NT2/D1 (cell line): ENCODE measurements around the gene FSHB.
"Not testable (repeated sequence)": the region's sequence is repeated elsewhere in the genome, so short reads cannot be mapped to it uniquely, and the experiment has no call there.

ENCODE experiments used
- DNase-seq: peaks from one replicate; pipeline ENCODE4 v3.0.0-alpha.2; 2011; ENCODE audit warnings: low read depth, low spot score
- H3K27me3 ChIP-seq: 2 replicates; pipeline ENCODE4 v1.6.0; 2011; ENCODE audit warnings: mild to moderate bottlenecking; ENCODE audit not compliant: insufficient read length, insufficient read depth
- H3K36me3 ChIP-seq: 2 replicates; pipeline ENCODE4 v1.6.1; 2011; ENCODE audit warnings: mild to moderate bottlenecking, low read length, mixed read lengths; ENCODE audit not compliant: insufficient read depth, insufficient read length
- H3K4me1 ChIP-seq: 2 replicates; pipeline ENCODE4 v1.5.1; 2011; ENCODE audit not compliant: insufficient read depth, insufficient read length
- H3K4me3 ChIP-seq: 2 replicates; pipeline ENCODE4 v1.5.1; 2011; ENCODE audit warnings: low read depth; ENCODE audit not compliant: insufficient read length
- H3K9ac ChIP-seq: 2 replicates; pipeline ENCODE4 v1.6.0; 2011; ENCODE audit warnings: low read depth; ENCODE audit not compliant: insufficient read length
- H3K9me3 ChIP-seq: 2 replicates; pipeline ENCODE4 v1.5.1; 2011; ENCODE audit warnings: mild to moderate bottlenecking, low read length; ENCODE audit not compliant: insufficient read depth
- SUZ12 ChIP-seq: IDR thresholded peaks from 2 replicates; pipeline ENCODE4 v1.6.1; 2011; ENCODE audit not compliant: insufficient read length, insufficient read depth; ENCODE audit errors: extremely low read depth
- YY1 ChIP-seq: IDR thresholded peaks from 2 replicates; pipeline ENCODE4 v1.6.1; 2011; ENCODE audit not compliant: insufficient read length, insufficient read depth
- ZNF274 ChIP-seq: IDR thresholded peaks from 2 replicates; pipeline ENCODE4 v1.6.1; 2011; ENCODE audit warnings: mild to moderate bottlenecking, low read depth, low read length

Gene FSHB

DNA sequence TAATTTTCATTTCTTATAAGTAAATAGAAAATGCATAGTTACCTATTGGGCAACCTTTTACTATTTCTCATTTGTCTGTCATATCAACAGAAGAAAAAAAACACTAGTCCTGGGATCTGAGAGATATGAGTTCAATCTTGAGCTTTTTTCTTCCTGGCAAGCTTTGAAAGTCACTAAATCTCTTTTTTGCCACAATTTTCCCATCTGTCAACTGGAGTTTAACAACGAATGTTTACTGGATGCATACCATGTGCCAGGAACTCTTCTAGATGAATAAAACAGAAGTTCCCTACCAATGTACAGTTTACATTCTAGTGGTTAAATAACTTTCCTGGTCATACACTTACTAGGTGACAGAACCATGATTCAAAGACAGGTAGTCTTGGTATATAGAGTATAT, 31.0 kb downstream of the FSHB start:
- no peak overlapping the region for H3K4me3 ChIP-seq
- DNase-seq = no peak
- no peaks in the 10 kb centered on the region for H3K9me3 ChIP-seq
- H3K9ac ChIP-seq = no peak overlapping the region
- TF ChIP-seq YY1 = no peak
- TF ChIP-seq ZNF274 = no peak
- no peaks in the 10 kb centered on the region for H3K36me3 ChIP-seq
- H3K27me3 ChIP-seq = no peaks in the 10 kb centered on the region
- no peaks in the 10 kb centered on the region for H3K4me1 ChIP-seq

- not testable (repeated sequence) for H3K9me3 ChIP-seq, H3K9ac ChIP-seq, H3K36me3 ChIP-seq, H3K4me3 ChIP-seq, DNase-seq, H3K4me1 ChIP-seq, H3K27me3 ChIP-seq
These were observed 37.8 kb downstream of the FSHB start for GRCh38 chr11:30268638-30269037.

GRCh38 chr11:30270671-30271070, 39.9 kb downstream of the FSHB start:
- TF ChIP-seq YY1 (no peak), SUZ12 (no peak), ZNF274 (no peak)
- H3K27me3 ChIP-seq = no peaks in the 10 kb centered on the region
- no peak overlapping the region for H3K4me3 ChIP-seq
- H3K9ac ChIP-seq = no peak overlapping the region
- H3K9me3 ChIP-seq = no peaks in the 10 kb centered on the region
- no peaks in the 10 kb centered on the region for H3K36me3 ChIP-seq
- DNase-seq = no peak
- H3K4me1 ChIP-seq = no peaks in the 10 kb centered on the region

DNA sequence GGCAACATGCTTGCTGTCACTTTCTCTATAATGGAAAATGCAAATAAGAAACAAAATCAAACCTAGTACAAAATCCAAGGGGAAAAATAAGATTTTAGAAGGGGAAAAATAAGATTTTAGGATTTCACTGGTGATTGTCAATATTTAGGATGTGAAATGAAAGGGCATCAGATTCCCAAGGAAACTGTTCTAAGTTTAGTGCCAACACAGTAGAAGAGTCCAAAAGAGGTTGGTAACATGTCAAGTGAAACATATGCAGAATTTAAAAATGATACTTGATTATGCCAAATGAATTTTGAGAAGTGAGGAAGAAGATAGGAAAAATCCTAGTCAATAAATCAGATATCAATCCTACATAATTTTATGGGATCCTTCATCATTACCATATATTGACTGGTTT, 46.4 kb downstream of the FSHB start:
- no peaks in the 10 kb centered on the region for H3K27me3 ChIP-seq
- H3K4me3 ChIP-seq = no peak overlapping the region
- TF ChIP-seq YY1 (no peak), SUZ12 (no peak), ZNF274 (no peak)
- no peaks in the 10 kb centered on the region for H3K9me3 ChIP-seq
- H3K4me1 ChIP-seq = no peaks in the 10 kb centered on the region
- H3K9ac ChIP-seq = no peak overlapping the region
- H3K36me3 ChIP-seq = no peaks in the 10 kb centered on the region
- no peak for DNase-seq

GRCh38 chr11:30279796-30280195, 49.0 kb downstream of the FSHB start:
- H3K9ac ChIP-seq = no peak overlapping the region
- H3K36me3 ChIP-seq = no peaks in the 10 kb centered on the region
- no peak overlapping the region for H3K4me3 ChIP-seq
- DNase-seq = no peak
- H3K4me1 ChIP-seq = no peaks in the 10 kb centered on the region
- H3K27me3 ChIP-seq = no peaks in the 10 kb centered on the region
- no peaks in the 10 kb centered on the region for H3K9me3 ChIP-seq
- TF ChIP-seq SUZ12 = no peak
- no peak for TF ChIP-seq YY1
- TF ChIP-seq ZNF274 = no peak

GRCh38 chr11:30281476-30282288, 50.9 kb downstream of the FSHB start:
- Histone ChIP-seq H3K4me1 (no peaks in the 10 kb centered on the region), H3K27me3 (no peaks in the 10 kb centered on the region), H3K9me3 (no peaks in the 10 kb centered on the region), H3K36me3 (no peaks in the 10 kb centered on the region), H3K9ac (no peak overlapping the region), H3K4me3 (no peak overlapping the region)
- TF ChIP-seq ZNF274 = no peak
- no peak for TF ChIP-seq SUZ12
- no peak for TF ChIP-seq YY1
- no peak for DNase-seq

DNA sequence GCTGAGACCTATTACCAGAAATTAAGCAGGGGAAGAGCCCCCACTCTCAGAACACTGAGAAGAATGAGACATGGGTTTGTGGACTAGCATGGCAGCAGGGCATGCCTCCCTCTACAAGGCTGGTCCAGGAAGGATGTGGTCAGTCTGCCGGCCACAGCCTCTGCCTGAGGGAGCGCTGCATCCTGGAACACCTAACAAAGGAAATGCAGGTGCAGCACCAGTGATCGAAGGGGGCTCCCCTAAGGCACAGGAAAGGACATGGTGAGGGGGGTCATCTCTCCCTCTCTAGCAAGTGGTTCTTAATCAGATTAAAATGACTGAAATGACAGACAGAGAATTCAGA, 51.4 kb downstream of the FSHB start:
- no peaks in the 10 kb centered on the region for H3K4me1 ChIP-seq
- DNase-seq = no peak
- no peaks in the 10 kb centered on the region for H3K27me3 ChIP-seq
- TF ChIP-seq ZNF274 (no peak), SUZ12 (no peak), YY1 (no peak)
- no peak overlapping the region for H3K9ac ChIP-seq
- H3K9me3 ChIP-seq = no peaks in the 10 kb centered on the region
- no peak overlapping the region for H3K4me3 ChIP-seq
- no peaks in the 10 kb centered on the region for H3K36me3 ChIP-seq
